ENCODE results near the gene HRH4. TPM values are rescaled to one million over a fixed set of nuclear protein-coding genes. Genes with fewer than 3 reads are reported as not detected.

Gene HRH4
- total RNA-seq, 4 donors from 2014 or later = 0.15 to 0.54 (median 0.16) TPM; not detected in 1

DNA sequence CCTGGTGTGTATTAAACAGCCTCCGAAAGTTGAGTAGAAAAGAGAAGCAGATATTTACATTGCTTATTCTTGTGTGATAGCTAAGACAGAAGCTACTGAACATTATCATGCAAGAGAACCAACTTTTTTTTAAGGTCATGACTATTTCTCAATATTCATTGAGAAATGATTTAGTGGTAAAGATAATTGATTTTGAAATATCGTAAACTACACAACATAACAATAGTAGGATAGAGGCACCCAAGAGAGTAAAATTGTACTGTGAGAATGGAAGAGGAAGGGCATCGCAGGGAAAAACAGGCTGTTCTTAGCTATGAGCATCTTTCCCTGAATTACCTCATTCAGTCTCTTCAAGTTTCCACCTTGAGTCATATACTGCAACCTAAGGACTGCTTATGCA, 25.2 kb downstream of the HRH4 start:
- H3K9me3 ChIP-seq = no peaks in the 10 kb centered on the region
- no peaks in the 10 kb centered on the region for H3K4me1 ChIP-seq
- H3K36me3 ChIP-seq = no peaks in the 10 kb centered on the region
- no peak for ATAC-seq
- H3K27me3 ChIP-seq = no peaks in the 10 kb centered on the region
- H3K27ac ChIP-seq = no peak overlapping the region
- no peak overlapping the region for H3K4me3 ChIP-seq
- TF ChIP-seq, protein P1, sequence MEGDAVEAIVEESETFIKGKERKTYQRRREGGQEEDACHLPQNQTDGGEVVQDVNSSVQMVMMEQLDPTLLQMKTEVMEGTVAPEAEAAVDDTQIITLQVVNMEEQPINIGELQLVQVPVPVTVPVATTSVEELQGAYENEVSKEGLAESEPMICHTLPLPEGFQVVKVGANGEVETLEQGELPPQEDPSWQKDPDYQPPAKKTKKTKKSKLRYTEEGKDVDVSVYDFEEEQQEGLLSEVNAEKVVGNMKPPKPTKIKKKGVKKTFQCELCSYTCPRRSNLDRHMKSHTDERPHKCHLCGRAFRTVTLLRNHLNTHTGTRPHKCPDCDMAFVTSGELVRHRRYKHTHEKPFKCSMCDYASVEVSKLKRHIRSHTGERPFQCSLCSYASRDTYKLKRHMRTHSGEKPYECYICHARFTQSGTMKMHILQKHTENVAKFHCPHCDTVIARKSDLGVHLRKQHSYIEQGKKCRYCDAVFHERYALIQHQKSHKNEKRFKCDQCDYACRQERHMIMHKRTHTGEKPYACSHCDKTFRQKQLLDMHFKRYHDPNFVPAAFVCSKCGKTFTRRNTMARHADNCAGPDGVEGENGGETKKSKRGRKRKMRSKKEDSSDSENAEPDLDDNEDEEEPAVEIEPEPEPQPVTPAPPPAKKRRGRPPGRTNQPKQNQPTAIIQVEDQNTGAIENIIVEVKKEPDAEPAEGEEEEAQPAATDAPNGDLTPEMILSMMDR (IDR thresholded peaks at IDR 0.05) = no peak
- 85 to 90% methylated on average over 3 of the region's 3 CpGs for WGBS, 2 donors (ENCODE audit: low coverage in 1 of 2)

DNA sequence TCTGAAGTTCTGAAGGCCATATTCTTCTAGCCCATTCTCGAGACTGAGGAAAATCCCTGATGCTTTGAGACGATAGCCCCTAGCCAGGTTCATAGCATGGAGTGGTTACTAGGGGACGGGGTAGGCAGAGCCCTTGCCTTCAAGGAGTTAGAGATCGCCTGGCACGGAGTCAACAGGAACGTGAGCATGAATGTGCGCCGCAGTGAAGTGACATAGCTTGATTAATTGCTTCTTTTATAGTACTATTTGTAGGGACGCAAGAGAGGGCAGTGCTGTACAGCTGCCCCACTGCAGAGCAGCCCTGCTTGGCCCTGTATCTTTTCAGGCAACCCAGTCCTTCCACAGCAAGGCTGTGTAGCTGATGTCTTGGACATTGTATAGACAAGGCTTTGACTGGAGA, 26.2 kb downstream of the HRH4 start:
- no peak overlapping the region for H3K27ac ChIP-seq
- H3K4me3 ChIP-seq = no peak overlapping the region
- no peaks in the 10 kb centered on the region for H3K36me3 ChIP-seq
- TF ChIP-seq POLR2AphosphoS5 (IDR thresholded peaks at IDR 0.05) = no peak
- no peaks in the 10 kb centered on the region for H3K9me3 ChIP-seq
- H3K4me1 ChIP-seq = no peaks in the 10 kb centered on the region
- 31% methylated on average over 4 of the region's 9 CpGs; no CpG with 5 or more reads in 1 of the 2 donors for WGBS, 2 donors (ENCODE audit: low coverage in 1 of 2)
- no peak for ATAC-seq
- no peaks in the 10 kb centered on the region for H3K27me3 ChIP-seq

GRCh38 chr18:24488824-24489493, 28.5 kb downstream of the HRH4 start:
- no peak for ATAC-seq
- no peaks in the 10 kb centered on the region for H3K9me3 ChIP-seq
- H3K27me3 ChIP-seq = no peaks in the 10 kb centered on the region
- WGBS, 2 donors (ENCODE audit: low coverage in 1 of 2) = 27 to 45% methylated on average over 3 to 7 of the region's 7 CpGs
- H3K4me1 ChIP-seq = no peaks in the 10 kb centered on the region
- H3K27ac ChIP-seq = no peak overlapping the region
- no peak overlapping the region for H3K4me3 ChIP-seq
- no peak for TF ChIP-seq POLR2A (IDR thresholded peaks at IDR 0.05)
- TF ChIP-seq, protein P1 (IDR thresholded peaks at IDR 0.05) = peak; percentile 70 to 85 (median 75)
- no peaks in the 10 kb centered on the region for H3K36me3 ChIP-seq

DNA sequence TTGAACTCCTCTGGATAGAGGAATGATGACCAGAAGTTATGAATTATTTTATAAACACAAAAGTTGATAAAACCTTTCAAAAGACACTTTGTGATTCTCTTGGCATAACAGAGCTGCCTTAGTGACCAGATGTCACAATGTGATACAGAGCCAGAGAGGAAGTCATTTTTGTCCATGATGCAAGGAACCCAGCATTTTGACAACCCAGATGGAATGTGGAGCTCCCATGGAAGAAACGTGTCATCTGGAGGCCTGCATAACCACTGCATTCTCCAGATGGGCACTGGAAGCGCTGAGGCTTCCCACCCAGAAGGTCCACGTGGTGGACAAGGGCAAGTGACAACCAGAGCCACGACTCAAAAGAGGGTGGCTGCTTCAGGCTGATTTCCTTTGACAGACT, 30.1 kb downstream of the HRH4 start:
- no peak overlapping the region for H3K27ac ChIP-seq
- H3K9me3 ChIP-seq = no peaks in the 10 kb centered on the region
- 13 to 53% methylated on average over 2 to 3 of the region's 4 CpGs for WGBS, 2 donors (ENCODE audit: low coverage in 1 of 2)
- no peaks in the 10 kb centered on the region for H3K27me3 ChIP-seq
- H3K4me3 ChIP-seq = no peak overlapping the region
- no peak for ATAC-seq
- no peaks in the 10 kb centered on the region for H3K36me3 ChIP-seq
- no peak for TF ChIP-seq POLR2A (IDR thresholded peaks at IDR 0.05)
- TF ChIP-seq POLR2AphosphoS5 (IDR thresholded peaks at IDR 0.05) = no peak
- no peak for TF ChIP-seq EP300 (IDR thresholded peaks at IDR 0.05)
- TF ChIP-seq, protein P1 (IDR thresholded peaks at IDR 0.05) = no peak
- H3K4me1 ChIP-seq = no peaks in the 10 kb centered on the region

DNA sequence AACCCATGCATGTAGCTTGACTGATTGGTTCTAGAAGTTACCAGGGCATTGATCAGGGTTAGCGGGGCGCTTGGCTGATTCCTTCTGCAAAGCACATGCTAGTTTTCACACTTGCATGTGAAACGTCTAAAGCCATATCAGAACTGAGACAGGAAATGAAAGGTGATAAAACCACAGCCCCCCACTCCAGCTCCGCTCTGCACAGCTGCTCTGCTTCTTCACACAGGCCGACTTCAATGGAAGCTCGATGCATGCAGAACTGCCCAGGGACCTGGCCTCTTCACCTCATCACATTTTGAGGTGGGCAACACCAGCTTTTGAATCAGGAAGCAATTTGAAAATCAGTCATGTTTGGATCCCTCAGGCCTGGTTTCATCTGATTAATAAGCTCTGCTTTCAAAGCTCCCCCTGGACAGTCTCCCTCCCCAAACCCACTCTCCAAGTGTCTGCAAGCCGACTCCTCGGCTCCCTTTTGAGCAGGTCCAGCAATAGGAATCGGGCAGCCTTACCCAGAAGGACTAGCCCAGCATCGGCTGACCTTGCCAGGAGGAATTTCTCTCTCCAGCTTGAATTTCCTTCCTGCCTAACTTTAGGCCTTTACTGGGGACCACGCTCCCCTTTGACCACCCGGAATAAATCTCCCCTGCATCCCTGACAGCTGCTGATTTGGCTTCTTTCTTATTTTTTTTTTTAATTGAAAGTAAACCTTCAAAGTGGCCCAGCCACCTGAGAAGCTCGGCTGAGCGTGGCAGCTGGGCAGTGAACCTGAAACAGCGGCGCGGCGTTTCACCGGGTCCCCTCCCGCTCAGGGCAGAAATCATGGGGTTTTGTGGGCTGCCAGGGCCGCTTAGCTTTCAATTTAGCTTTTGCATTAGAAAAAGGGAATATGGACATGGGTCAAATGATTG, 31.7 kb downstream of the HRH4 start:
- H3K4me3 ChIP-seq = no peak overlapping the region
- no peaks in the 10 kb centered on the region for H3K36me3 ChIP-seq
- no peaks in the 10 kb centered on the region for H3K9me3 ChIP-seq
- no peaks in the 10 kb centered on the region for H3K4me1 ChIP-seq
- no peak for ATAC-seq
- TF ChIP-seq EP300 (IDR thresholded peaks at IDR 0.05) = no peak
- TF ChIP-seq, protein P1 (IDR thresholded peaks at IDR 0.05) = no peak
- no peak for TF ChIP-seq POLR2A (IDR thresholded peaks at IDR 0.05)
- no peak for TF ChIP-seq POLR2AphosphoS5 (IDR thresholded peaks at IDR 0.05)
- H3K27ac ChIP-seq = no peak overlapping the region
- 71 to 81% methylated on average over 11 to 16 of the region's 21 CpGs for WGBS, 2 donors (ENCODE audit: low coverage in 1 of 2)
- H3K27me3 ChIP-seq = no peaks in the 10 kb centered on the region
